ENCODE data around the gene PRR9.
"Not testable (repeated sequence)": the region's sequence is repeated elsewhere in the genome, so short reads cannot be mapped to it uniquely, and the experiment has no call there.

The PRR9 gene, protein sequence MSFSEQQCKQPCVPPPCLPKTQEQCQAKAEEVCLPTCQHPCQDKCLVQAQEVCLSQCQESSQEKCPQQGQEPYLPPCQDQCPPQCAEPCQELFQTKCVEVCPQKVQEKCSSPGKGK

DNA sequence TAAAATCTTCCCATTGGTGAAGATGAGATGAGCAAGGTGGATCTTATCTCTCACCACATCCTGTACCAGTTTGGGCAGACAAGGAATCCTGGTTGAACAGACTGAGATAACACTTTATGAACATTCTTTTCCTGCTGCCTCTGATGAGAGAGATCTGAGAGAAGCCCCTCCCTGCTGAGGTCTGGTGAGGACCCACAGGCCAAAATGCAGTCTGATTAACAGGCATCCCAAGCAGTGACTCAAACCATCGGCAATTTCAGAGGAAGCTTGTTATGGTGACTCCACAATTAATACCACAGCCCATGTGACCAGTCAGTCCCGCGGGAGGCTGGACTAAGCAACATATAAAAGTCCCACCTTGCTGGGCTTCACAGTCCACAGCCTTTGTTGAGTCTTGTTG is at the start of gene PRR9:
Gene PRR9, plus strand, starts transcription at position 373 of the 400 bp plus-strand sequence. CDS start 561 bp downstream, outside the sequence.
- DNase-seq (ENCODE audit: low read depth, low spot score), result no peak

DNA sequence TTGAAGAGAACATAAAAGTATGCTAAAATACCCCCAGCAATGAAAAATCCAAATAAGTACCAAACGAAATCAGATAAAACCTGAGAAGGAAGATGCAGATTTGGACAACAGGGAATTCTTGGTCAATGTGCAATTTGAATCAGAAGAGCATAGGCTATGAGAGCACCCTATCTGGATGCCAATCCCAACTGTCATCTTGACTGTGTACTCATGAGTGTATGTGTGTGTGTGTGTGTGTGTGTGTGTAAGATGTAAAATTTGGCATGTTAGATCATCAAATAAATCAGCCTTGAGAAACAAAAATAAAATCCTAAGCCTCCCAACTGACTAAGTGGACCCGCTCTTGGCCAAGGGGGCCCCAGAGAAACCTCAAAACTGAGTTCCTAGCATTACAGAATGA is 48.7 kb upstream of the PRR9 start:
- no peak for DNase-seq (ENCODE audit: low read depth, low spot score)

DNA sequence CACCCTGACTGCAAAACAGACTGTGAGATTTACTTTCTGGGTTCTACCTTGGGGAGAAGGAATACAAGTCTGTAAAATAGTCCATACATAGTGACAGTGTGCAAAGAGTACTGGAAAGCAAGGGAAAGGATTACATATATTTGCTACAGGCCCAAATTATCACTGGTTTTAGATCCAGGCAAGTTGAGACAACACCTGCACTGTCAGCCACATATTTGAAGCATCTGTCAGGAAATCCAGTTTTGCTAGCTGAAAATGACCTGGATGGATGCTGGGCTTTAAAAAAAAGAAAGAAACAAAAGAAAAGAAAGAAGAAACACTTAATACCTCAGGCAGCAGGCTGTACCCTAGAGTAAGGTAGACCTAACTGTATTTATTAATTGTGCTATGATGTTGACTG is 42.8 kb upstream of the PRR9 start:
- DNase-seq (ENCODE audit: low read depth, low spot score), result no peak

DNA sequence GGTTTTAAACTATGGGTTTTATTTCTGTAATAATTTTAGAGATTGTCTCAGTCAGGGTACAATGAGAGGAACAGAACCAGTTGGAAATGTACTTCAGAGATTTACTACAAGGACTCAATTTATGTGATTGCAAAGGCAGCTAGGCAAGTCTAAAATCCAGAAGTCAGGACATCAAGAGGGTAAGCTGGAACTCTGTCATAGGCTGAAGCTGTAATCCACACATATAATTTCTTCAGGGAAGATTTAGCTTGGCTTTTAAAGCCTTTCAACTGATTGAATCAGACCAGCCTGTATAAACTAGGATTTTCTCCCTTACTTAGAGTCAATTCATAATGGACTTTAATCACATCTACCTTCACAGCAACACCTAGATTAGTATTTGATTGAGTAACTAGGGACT is 38.5 kb upstream of the PRR9 start:
- no peak for DNase-seq (ENCODE audit: low read depth, low spot score)

DNA sequence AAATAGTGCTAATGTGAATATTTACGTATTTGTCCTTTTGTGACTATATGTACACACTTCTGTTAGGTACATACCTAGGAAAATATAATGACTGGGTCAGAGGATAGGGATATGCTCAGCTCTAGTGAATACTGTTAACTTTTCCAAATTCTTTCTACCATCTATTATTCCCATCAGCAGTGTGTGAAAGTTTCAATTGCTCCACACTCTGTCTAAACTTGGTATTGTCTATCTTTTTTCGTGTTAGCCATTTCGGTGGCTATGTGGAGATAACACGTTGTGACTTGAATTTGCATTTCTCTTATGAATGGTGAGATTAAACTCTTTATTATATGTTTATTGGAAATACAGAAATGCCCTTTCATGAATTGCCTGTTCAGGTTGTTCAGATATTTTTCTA is 36.8 kb upstream of the PRR9 start:
- no peak for DNase-seq (ENCODE audit: low read depth, low spot score)

DNA sequence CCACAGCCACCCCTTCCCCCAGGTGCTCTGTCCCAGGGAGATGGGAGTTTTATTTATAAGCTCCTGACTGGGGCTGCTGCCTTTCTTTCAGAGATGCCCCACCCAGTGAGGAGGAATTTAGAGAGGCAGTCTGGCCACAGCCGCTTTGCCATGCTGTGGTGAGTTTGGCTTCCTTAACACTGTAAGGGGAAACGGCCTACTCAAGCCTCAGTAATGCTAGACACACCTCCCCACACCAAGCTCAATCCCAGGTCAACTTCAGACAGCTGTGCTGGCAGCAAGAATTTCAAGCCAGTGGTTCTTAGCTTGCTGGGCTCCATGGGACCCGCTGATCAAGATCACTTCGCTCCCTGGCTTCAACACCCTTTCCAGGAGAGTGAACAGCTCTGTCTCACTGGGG is 29.1 kb upstream of the PRR9 start:
- DNase-seq (ENCODE audit: low read depth, low spot score), result not testable (repeated sequence)

DNA sequence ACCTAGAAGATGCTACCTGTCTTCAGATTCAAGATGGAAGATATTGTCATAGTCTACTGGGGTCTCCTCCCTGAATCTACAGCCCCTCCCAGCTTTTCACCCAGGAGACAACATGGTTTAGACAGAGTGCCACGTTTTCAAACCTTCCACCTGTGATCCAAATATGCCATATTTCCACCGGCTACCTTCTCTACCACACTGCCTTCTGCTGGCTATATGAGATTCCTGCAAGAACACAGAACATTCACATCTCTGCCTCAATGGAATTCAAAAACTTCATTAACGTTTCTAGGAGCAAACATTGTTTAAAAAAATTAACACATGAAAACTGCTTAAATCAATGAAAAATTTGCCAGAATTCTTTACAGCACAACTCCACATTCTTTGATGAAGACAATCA is 27.0 kb upstream of the PRR9 start:
- peak; percentile 12 for DNase-seq (ENCODE audit: low read depth, low spot score)

DNA sequence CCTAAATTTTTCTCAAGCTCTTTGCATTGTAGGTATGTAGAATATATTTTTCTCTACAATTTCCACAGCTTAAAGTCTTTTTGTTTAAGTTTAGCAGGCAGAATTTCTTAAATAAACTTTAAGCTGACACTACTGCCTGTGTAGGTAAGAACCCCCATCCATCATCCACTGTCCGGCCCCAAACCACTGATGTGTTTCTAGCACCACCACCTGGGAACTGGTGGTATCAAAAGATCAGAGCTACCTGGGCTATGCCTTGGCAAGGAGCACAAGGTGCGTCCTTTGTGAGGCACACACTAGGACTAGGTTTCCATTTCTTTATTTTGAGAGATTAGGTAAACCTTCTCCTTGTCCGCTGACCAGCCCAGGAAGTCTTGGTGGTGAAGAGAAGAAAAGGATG is 24.7 kb upstream of the PRR9 start:
- peak; percentile 68 for DNase-seq (ENCODE audit: low read depth, low spot score)

DNA sequence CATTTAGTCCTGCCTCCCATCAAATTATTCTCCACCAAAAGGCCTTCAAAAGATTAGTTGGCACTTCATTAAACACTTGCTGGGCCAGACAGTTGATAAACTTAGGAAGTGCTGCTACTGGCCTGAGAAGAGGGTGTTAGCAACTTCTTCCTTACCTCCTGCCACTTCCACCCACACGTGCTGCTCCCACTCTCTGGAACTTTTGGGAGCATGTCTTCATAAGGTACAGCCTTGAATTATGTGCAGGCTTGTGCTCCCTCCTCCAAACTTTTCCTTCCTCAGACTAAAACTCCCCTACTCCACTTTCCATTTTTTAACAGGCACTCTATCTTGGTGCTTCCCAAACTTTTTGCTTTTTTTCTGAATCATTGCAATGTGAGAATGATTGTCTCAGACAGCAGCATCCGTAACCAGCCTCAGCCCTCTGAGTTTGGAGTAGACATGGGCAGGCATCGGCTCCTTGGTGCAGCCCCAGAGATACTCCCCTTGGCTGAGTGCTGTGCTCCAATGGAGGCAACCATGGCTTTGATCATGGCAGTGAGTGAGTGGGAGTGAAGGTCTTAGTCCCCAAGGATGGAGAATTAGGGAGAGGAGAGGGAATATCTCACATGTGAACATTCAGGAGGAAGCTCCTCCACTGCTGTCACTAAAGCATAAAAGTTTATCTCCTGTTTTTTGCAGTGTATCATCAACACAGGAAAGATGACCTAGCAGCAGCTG is 22.9 kb upstream of the PRR9 start:
- DNase-seq (ENCODE audit: low read depth, low spot score), result no peak

DNA sequence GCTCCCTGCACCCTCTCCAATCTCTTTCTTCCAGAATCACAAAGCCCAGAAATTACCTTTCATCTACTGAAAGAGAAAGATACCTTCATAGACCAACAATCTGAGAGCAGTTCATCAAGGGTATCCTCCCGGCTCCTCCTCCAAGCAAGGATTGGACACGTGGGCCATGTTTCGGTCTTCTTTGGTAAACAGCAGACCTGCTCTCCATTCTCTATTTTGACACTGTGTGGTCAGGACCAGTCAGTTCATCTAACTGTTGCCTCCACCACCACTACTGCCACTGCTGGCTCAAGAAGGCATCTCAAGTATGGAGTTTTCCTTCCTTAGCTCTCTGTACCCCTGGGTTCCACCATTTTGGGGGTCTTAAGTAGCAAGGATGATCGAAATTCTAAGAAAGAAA is 22.2 kb upstream of the PRR9 start:
- DNase-seq (ENCODE audit: low read depth, low spot score), result no peak

DNA sequence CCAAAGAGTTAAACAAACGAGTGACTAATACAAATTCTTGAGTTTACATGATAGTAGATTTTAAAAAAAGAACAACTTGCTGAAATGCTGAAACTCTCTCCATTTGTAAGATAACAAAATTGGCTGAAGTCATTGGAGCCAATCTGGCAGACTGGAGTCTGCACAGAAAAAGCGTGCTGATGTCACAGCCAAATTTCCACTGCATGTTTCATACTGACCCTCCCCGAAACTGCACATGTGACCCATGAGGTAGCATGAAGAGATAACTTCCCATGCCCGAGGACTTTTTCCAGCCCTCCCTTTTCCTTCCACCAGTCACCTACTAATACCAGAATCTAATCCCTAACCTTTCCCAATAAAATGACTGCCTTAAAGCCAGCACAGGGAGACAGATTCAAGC is 15.4 kb upstream of the PRR9 start:
- no peak for DNase-seq (ENCODE audit: low read depth, low spot score)

DNA sequence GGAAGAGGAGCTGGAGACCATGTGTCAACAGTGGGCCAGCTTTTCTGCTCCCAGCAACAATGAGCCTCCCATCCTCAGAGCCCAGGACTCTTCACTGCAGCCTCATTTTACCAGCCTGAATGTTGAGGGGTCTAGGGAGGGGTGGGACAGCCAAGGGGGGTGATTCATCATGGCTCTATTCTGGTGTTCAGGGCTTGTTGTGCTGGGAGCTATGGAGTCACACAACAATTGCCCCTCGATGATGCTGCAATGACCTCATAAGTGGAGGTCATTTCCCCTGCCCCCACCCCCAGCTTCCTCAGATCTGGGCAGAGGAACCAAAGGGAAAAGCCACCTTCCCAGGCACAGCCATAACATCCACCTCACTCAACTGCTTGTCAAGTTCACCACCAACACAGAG is 14.3 kb upstream of the PRR9 start, which contains the start of gene LELP1:
Gene LELP1, plus strand, starts transcription at position 301 of the 400 bp plus-strand sequence. CDS start 1,278 bp downstream, outside the sequence.
- DNase-seq (ENCODE audit: low read depth, low spot score), result no peak

DNA sequence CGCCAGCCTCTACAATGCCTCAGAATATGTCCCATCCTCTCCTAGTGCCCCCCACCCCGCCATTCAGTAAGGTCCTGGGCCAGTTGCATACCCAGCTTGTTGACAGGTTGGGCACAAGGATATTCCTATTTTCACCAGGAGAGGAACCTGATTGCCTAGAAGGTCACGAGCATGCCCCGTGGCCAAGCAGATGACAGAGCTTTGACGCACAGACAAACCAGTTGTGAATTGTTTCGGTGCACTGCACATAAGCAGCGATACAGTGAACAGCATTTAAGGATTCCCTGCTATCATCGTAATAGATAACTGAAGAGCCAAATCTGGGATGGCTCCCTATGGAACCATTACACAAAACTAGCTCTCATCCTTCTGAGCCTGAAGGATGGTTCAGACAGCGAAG is 10.8 kb upstream of the PRR9 start:
- no peak for DNase-seq (ENCODE audit: low read depth, low spot score)

DNA sequence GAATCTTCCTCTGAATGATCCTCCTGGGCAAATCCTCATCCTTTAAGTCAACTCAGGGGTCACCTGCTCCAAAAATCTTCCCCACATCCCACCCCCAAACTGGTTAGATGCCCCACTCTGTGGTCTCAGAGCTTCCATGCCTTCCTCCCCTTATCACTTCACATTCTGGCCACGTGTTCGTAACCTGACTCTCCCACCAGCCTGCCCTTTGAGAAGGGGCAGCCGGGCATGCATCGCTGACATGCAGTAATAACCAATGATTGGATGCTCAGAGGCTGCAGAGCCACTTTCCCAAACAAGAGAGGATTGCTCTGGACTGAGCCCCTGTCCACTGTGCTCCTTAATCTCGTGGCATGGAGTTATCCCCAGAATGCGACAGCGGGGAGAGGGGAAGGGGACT is 7.2 kb upstream of the PRR9 start:
- no peak for DNase-seq (ENCODE audit: low read depth, low spot score)

DNA sequence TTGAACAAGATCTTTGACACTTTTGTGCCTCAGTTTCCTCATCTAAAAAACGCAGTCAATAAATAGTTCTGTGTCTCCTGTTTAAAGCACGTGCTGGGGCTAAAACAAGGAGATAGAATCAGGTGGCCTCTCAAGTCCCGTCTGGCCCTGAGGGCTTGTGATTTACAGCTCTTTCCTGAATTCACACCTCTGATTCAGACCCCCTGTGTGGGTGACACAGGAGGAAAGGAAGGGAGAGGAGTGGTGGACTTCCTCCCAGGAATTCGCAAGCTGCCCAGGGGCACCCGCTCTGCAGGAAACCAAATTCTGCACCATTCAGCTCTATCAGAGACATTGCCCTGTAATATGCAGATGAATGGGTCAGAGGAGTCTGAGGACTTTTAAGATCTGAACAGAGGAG is 5.2 kb upstream of the PRR9 start:
- DNase-seq (ENCODE audit: low read depth, low spot score), result no peak

DNA sequence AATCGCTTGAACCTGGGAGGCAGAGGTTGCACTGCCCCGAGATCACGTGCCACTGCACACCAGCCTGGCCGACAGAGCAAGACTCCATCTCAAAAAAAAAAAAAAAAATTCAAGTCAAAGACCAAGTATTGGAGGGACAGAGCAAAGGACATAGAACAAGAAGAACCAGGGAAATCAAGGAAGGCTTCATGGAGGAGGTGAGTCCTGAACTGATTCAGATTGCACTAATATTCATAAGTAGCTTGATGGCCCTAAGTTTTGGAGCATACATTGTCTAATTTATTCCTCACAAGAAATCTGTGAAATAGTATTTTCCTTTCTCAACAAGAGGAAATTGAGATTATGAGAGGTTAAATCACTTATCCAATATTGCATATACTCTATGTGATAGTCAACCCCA is 3.9 kb upstream of the PRR9 start:
- DNase-seq (ENCODE audit: low read depth, low spot score), result no peak

DNA sequence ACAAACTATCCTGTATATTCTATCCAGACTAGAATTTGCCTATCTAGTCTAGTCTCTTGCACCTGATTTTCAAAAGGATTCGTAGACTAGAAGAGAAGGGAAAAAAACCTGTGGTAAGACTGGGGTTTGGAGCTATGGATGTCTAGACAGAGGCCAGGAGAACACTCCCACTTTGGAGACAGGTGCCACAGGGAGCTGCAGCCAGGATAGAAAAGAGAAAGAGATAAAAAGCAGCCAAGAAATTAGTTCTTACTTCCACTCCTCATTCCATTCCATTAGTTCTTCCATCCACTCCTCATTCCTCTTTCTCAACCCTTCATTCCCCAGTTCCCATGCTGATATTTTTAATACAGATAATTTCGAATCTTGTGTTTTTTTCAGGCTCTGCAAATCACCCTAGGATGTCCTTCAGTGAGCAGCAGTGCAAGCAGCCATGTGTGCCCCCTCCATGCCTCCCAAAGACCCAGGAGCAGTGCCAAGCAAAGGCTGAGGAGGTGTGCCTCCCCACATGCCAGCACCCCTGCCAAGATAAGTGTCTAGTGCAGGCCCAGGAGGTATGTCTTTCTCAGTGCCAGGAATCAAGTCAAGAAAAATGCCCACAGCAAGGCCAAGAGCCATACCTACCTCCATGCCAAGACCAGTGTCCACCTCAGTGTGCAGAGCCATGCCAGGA is 496 bp downstream of the PRR9 start:
- no peak for DNase-seq (ENCODE audit: low read depth, low spot score)

DNA sequence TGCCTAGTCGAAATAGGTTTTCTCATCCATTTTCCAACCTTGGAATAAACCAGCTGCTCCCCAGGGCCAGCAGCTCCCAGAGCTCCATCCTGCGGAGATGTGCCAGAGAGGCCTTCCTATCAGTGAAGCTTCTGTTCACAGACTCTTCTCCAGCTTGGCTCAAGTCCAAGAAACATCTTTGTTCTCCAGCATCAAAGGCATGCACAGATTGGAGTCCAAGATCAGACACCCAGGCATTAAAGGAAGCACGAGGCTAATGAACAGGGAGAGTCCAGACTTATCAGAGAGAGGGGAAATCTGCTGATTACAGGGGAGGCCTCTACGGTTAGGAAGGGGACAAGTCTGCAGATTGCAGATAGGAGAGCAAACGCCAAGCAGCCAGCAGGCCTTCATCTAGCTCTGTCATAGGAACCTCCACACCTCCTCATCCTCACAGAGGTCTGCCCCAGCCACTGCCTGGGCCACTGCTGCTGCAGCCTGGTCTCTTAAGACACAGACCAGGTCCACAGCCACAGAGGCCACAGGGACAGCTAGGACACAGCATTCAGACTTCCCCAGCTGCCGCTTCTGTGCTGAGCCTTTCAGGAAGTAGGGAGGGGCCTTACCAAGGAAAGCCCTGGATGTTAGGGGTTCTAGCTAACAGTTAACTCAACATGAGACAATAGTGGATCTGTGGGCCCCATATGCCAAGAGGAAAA is 3.4 kb downstream of the PRR9 start:
- no peak for DNase-seq (ENCODE audit: low read depth, low spot score)

DNA sequence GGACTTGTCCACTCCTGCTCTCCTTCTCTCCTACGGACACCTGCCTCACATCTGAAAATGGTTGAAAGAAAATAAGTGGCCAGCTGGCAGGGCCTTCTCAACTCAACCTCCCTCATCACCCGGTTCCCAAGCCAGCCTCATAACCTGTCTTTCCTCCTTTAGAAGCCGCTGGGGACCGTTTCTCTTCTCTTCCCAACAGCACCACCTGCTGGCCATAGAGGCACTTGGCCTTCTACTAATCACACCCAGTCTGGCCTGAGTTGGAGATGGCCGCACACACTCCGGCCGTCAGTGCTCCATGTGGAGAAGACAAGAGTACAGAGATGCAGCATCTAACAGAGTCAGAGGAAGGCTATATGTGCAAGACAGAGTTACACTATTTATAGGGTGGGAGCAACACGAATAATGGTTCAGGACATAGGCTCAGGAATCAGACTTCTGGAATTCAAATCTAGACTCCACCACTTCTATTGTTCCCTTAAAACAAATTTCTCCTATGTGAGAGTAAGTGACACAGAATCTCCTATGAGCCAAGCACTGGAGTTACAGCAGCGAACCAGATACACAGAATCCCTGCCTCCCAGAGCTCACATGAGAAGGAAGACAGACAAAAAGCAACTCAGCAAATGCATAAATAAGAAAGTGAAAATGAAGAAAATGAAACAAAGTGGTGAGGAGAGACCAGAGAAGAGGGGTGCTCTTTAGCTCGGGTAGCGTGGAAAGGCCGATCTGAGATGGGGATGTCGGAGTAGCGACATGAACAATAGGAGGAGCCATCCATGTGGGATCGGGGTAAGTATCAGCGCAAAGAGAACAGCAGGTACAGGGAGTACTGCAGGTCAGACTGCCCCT is 5.9 kb downstream of the PRR9 start:
- not testable (repeated sequence) for DNase-seq (ENCODE audit: low read depth, low spot score)

DNA sequence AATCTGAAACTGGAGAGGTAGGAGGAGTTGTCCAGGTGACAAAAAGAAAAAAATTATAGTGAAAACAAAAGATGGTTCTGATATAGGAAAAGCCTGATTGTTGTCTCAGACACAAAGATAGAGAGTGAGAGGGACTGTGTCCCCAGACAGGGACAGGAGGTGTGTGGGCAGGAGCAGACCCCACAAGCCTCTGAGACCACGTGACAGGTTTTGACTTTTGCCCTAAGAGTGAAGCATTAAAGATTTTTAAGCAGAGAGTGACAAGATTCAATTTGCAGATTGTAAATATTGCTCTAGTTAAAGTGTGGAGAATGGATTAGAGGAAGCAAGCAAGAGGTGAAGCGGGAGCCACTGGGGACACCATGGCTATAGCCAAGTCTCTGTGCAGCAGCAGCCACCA is 10.4 kb downstream of the PRR9 start:
- DNase-seq (ENCODE audit: low read depth, low spot score), result no peak

DNA sequence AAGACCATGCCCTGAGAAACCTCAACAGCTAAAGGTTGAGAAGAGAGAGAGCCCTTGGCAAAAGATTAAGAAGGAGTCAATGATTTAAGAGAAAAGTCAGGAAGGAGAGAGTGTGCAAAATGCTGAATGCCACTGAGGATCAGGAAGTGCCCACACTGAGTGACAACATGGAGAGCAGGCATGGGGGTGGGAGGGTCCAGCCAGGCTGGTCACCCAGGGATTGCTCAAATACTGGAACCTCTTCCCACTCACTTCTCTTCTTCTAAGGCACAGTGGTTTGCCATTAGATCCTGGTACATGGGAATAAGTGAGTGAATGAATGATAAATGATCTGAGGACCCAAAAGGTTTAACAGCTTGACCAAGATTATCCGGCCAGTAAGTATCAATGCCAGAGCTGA is 11.1 kb downstream of the PRR9 start:
- no peak for DNase-seq (ENCODE audit: low read depth, low spot score)

Data from iPS DF 19.7 (cell line).